ENCODE measurements around the gene ZNF891. TPM values are rescaled to one million over a fixed set of nuclear protein-coding genes. Genes with fewer than 3 reads are reported as not detected.

Gene ZNF891
- polyA plus RNA-seq (ENCODE audit: insufficient read length in 3 of 3) = 1 to 10 TPM; 2.9 to 3.3 (median 3.2) TPM

DNA sequence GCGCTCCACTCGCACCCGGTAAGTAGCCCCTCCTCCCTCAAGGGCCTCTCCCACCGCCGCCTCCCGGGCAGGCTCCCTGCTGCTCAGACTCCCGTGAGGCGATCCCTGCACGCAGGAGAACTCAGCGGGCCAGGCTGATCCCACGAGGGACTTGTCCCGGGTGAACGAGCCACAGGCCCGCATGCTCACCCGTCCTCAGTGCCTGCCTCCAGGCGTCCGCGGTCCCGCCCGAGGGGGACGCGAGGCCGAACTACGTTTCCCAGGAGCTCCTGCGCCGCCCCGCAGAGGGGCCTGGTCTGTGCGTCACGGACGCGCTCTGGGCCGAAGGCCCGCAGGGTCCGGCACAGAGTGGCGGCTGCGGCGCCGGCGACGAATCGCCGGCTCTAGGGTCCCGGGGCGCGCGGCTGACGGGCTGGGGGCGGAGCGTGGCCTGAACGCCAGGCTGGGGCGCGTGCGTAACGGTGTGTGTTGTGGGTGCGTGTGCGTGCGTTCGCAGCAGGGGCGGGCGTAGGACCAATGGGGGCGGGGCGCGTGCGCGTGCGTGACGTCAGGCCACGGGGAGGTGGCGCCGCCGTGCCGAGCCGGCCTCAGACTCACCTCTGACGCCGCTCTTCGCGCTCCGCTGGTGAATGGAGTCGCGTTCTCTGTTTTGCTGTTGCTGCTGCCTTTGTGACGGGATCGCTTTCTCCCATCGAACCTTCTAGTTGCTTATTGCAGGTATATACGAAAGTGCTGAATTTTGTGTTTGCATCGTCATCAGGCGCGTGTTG lies at the start of gene ZNF891, which contains the start of gene ZNF10:
Gene ZNF891, minus strand, starts transcription at position 237 of the 770 bp plus-strand sequence. CDS start 8,356 bp downstream, outside the sequence.
Gene ZNF10, plus strand, starts transcription at position 590 of the 770 bp plus-strand sequence. CDS start 13,866 bp downstream, outside the sequence.
- DNase-seq (ENCODE audit: low read depth in 3 of 3, low spot score in 2 of 3) = peak; percentile 76 to 87 (median 87)

- no peak for DNase-seq (ENCODE audit: low read depth in 3 of 3, low spot score in 2 of 3)
These were observed 44.8 kb upstream of the ZNF891 start for GRCh38 chr12:133174901-133175300.

DNA sequence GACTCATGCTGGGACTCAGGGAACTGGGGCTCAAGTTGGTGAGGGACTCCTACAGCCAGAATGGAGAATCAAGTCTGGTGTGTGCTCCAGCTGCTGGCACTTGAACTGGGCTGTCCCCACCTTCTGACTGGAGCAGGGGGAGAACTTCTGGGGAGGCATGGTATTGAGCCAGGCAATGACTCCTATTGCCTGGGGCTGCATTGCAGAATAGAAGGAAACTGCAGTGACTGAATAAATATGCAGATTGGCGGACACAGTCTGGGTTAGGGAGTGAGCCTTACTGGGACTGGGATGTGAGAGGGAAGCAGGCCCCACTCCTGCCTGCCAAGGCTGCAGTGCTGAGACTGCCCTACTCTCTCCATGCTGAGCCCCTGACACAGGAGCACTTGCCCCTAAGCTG lies 42.4 kb upstream of the ZNF891 start:
- DNase-seq (ENCODE audit: low read depth in 3 of 3, low spot score in 2 of 3) = no peak

DNA sequence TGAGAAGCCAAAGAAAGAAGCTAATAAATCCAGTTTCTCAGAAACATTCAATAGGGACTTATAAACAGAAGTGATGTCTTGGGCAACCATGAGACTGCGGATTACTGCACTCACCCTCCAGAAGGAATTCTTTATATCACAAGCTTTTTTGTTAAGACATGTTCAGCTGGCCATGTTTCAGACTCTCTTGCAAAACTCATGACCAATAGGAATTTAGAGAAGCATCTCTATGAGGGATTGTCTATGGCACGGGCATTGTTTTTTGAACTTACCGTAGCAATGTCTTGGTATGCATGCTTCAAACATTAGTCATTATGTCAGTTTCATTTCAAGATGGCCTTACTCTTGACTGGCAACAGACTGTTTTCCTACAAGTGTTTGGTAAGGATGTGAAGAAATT lies 35.7 kb upstream of the ZNF891 start:
- DNase-seq (ENCODE audit: low read depth in 3 of 3, low spot score in 2 of 3) = no peak

DNA sequence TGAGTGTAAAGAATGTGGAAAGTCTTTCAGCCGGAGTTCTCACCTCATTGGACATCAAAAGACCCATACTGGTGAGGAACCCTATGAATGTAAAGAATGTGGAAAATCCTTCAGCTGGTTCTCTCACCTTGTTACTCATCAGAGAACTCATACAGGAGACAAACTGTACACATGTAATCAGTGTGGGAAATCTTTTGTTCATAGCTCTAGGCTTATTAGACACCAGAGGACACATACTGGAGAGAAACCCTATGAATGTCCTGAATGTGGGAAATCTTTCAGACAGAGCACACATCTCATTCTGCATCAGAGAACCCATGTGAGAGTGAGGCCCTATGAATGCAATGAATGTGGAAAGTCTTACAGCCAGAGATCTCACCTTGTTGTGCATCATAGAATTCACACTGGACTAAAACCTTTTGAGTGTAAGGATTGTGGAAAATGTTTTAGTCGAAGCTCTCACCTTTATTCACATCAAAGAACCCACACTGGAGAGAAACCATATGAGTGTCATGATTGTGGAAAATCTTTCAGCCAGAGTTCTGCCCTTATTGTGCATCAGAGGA lies 26.1 kb upstream of the ZNF891 start:
- no peak for DNase-seq (ENCODE audit: low read depth in 3 of 3, low spot score in 2 of 3)

GRCh38 chr12:133145981-133146380 lies 15.9 kb upstream of the ZNF891 start:
- DNase-seq (ENCODE audit: low read depth in 3 of 3, low spot score in 2 of 3) = no peak

DNA sequence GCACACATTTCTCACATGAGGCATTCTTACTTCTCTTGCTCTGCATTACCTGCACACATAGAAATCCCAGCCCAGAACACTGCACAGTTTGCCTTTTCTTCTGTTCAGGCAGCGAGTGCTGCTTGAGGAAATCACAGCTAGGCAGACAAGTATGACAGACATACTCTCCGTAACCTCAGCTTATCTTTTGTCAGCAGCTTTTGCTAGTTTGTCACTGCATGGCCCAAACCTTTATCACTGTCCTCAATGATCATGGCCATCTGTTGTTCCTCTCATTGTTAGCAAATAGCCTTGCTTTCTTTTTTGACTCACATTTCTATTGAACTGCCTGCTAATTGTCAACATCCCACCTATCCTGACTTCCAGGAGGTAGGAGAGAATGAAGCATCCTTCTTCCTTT lies 5.7 kb upstream of the ZNF891 start:
- no peak for DNase-seq (ENCODE audit: low read depth in 3 of 3, low spot score in 2 of 3)

DNA sequence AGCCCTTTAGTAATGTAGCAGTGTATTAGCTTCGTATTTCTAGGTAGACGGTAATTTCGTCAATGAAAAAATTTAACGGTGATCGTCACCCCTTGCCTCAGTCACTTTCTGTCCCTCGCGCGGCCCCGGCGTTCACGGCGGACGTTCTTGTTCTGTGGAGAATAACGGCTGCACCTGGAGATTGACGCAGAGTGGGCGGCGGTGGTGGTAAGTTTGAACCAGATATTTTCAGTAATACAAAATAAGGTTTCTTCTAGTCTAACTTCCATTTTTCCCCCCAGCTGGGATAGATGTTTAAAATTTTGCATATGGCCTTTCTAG lies 694 bp upstream of the ZNF891 start:
- no peak for DNase-seq (ENCODE audit: low read depth in 3 of 3, low spot score in 2 of 3)

- peak in 2 of 3 donors; percentile 7 to 14 for DNase-seq (ENCODE audit: low read depth in 3 of 3, low spot score in 2 of 3)
These were observed 571 bp downstream of the ZNF891 start for GRCh38 chr12:133129368-133130037.

DNA sequence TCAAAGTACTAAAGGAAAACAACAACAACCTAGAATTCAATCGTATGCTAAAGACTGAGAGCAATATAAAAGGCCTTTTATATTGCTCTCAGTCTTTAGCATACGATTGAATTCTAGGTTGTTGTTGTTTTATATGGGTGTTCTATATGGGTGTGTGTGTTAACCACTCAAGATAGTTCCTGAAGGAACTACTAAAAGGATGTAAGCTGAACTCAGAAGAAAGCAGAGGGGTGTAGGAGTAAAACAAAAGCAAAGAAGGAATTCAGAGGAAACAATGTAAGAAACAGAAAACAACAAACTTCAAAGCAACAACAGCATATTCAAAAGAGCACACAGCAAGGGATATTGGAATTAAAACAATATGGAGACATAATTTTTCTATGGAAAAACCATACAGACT lies 5.4 kb downstream of the ZNF891 start:
- no peak for DNase-seq (ENCODE audit: low read depth in 3 of 3, low spot score in 2 of 3)

DNA sequence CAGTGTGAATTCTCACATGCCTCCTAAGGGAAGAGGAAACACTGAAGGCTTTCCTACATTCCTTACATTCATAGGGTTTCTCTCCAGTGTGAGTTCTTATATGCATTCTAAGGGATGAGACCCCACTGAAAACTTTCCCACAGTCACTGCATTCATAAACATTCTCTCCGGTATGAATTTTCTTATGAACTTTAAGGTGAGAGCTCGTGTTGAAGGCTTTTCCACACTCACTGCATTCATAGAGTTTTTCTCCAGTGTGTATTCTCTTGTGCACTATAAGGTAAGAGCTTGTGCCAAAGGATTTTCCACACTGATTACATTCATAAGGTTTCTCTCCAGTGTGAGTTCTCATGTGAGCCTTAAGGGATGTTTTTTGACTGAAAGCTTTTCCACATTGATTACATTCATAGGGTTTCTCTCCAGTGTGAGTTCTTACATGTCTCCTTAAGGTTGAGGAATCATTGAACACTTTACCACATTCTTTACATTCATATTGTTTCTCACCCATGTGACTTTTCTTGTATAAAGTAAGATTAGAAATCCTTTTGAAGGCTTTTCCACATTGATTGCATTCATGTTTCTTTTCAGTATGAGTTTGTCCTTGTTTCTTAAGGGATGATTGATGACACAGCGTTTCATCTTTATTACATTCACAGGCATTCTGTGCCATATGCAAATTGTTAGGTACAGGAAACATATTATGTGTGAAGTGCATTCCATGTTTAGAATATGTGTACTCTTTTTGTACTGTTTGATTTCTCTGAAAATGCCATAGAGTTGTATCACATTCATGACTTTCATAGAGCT lies 9.5 kb downstream of the ZNF891 start:
- DNase-seq (ENCODE audit: low read depth in 3 of 3, low spot score in 2 of 3) = no peak

GRCh38 chr12:133108150-133108549 lies 21.9 kb downstream of the ZNF891 start:
- no peak for DNase-seq (ENCODE audit: low read depth in 3 of 3, low spot score in 2 of 3)

- no peak for DNase-seq (ENCODE audit: low read depth in 3 of 3, low spot score in 2 of 3)
These were observed 23.0 kb downstream of the ZNF891 start for GRCh38 chr12:133107121-133107520.

GRCh38 chr12:133106253-133106652 lies 23.8 kb downstream of the ZNF891 start:
- DNase-seq (ENCODE audit: low read depth in 3 of 3, low spot score in 2 of 3) = no peak

DNA sequence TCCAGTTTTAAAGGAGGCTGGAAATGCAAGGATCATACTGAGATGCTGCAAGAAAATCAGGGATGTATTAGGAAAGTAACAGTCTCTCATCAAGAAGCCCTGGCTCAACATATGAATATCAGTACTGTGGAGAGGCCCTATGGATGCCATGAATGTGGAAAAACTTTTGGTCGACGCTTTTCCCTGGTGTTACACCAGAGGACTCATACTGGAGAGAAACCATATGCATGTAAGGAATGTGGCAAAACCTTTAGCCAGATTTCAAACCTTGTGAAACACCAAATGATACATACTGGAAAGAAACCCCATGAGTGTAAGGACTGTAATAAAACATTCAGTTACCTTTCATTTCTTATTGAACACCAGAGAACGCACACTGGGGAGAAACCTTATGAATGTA lies 24.5 kb downstream of the ZNF891 start:
- no peak for DNase-seq (ENCODE audit: low read depth in 3 of 3, low spot score in 2 of 3)

- DNase-seq (ENCODE audit: low read depth in 3 of 3, low spot score in 2 of 3) = no peak
These were observed 46.7 kb downstream of the ZNF891 start for GRCh38 chr12:133083345-133083744.

- no peak for DNase-seq (ENCODE audit: low read depth in 3 of 3, low spot score in 2 of 3)
These were observed 48.8 kb downstream of the ZNF891 start for GRCh38 chr12:133081159-133081780.

DNA sequence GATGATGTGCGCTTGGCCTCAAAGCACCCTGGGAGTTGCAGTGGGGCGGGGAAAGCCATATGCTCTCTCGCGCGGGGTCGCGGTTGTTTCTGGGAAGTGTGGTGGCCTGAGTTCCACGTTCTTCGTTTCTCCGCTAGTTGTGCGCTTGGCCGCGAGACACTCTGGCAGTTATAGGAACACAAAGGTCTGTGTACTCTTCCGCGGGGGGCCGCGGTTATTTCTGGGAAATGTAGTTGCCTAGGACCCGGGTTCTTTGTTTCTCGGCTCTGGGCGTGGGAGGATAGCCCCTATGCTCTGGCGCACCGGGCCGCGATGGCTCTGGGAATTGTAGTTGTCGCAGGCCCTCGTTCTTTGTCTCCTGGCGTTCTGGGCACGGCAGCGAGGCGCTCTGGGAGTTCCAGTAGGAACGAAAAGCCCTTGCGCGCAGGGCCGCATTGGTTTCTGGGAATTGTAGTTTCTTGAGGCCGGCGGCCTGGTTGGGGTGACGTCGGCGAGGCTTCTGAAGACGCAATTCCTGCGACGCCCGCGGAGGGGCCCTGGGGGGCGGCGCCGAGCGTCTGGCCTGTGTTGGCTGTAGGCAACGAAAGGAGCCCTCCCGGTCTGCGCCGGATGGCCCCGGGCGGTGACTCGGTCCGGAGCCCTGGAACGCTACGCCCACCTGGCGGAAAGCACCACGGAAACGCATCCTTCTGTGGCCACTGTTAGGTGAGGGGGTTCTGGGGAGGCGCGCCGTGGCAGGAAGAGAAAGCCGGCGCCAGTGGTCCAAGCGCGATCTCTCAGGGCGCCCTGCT lies 49.5 kb downstream of the ZNF891 start, which contains the start of gene ZNF140:
Gene ZNF140, plus strand, starts transcription at position 556 of the 791 bp plus-strand sequence. CDS start 398 bp downstream, outside the sequence.
- DNase-seq (ENCODE audit: low read depth in 3 of 3, low spot score in 2 of 3) = peak; percentile 95 to 96 (median 96)

GRCh38 chr12:133080026-133080367 lies 50.1 kb downstream of the ZNF891 start:
- DNase-seq (ENCODE audit: low read depth in 3 of 3, low spot score in 2 of 3) = peak; percentile 97 to 99 (median 97)

- no peak for DNase-seq (ENCODE audit: low read depth in 3 of 3, low spot score in 2 of 3)
These were observed 56.2 kb downstream of the ZNF891 start for GRCh38 chr12:133073836-133074235.

Measured in right renal cortex interstitium (tissue), 3 donors.